SK-N-MC (cell line): ENCODE data around the gene ZBED3.

Experiments used
- EZH2 ChIP-seq: fragments of 200-600 bp; sonication (generic); IDR thresholded peaks from one replicate; pipeline ENCODE4 v1.6.1; 2017; ENCODE audit warnings: antibody characterized with exemption
- POLR2AphosphoS5 ChIP-seq: IDR thresholded peaks from 2 replicates; pipeline ENCODE4 v1.6.1; 2012; ENCODE audit warnings: mild to moderate bottlenecking, low read depth, low read length, borderline replicate concordance

DNA sequence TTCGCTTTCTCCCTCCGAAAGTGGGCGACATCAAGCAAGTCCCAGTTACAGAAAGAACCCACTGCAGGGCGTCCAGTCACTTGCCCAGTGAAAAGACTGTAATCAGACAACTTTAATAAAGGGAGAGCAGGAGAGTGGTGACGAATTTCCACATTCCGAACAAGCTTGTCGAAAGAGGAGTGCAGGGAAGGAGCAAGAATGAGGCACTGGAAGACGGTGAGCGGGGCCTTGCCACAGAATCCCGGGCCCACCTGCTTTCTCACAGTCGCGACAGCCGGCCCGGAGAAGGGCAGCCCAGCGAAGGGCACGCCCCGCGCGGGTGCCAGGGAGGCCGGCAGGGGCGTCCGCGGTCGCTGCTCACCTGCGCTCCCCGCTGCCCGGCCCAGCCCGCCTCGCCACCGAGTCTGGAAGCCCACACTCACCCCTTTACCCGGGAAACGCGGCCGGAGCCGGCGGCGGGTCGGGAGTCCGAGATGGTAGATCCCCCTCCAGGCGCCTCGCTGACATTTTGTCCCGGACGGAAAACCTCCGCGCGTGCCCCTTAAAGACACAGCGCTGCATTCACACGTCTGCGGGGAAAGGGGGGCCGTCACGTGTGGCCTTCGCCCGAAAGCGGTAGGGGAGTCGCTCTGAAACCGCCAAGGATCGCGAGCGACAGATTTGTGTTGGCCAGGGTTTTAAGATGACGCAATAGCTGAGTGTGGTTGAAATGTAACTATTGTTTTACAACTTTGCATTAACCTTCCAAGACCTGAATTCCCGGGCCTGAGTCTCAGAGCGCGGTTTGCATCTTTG, at the start of gene ZBED3:
- TF ChIP-seq POLR2AphosphoS5 (peak; percentile 68), EZH2 (no peak)
